Brain microvascular endothelial cell (primary cell): Measurements from ENCODE around the gene ADGRV1.

Experiments used
- DNase-seq: peaks from one replicate; pipeline ENCODE4 v3.0.0-alpha.2; 2020
- H3K27ac ChIP-seq: fragments of 250-450 bp; sonication (Bioruptor Pico); 2 replicates; pipeline ENCODE4 v1.5.1; 2020; ENCODE audit warnings: mild to moderate bottlenecking, moderate library complexity
- H3K27me3 ChIP-seq: fragments of 250-450 bp; sonication (Bioruptor Pico); replicated peaks from 2 replicates; pipeline ENCODE4 v1.5.1; 2020; ENCODE audit warnings: mild to moderate bottlenecking
- H3K36me3 ChIP-seq: fragments of 250-450 bp; sonication (Bioruptor Pico); replicated peaks from 2 replicates; pipeline ENCODE4 v1.5.1; 2020; ENCODE audit warnings: mild to moderate bottlenecking
- H3K4me3 ChIP-seq: 2 replicates; pipeline ENCODE4 v1.5.1; 2011; ENCODE audit warnings: low read depth, mild to moderate bottlenecking, control low read depth, low read length, moderate library complexity
- in situ Hi-C: cut with HindIII; loops from 2 replicates; pipeline ENCODE4 v1.10.0; 2017; ENCODE audit warnings: low sequenced_read_pairs, low pct_ligation_motif_present
- TF ChIP-seq, protein P1 (sequence below): IDR thresholded peaks from 2 replicates; pipeline ENCODE4 v1.5.1; 2011; ENCODE audit warnings: low read depth, mild to moderate bottlenecking, moderate library complexity, low read length, control low read depth, inconsistent platforms; ENCODE audit errors: missing control alignments

Gene ADGRV1

DNA sequence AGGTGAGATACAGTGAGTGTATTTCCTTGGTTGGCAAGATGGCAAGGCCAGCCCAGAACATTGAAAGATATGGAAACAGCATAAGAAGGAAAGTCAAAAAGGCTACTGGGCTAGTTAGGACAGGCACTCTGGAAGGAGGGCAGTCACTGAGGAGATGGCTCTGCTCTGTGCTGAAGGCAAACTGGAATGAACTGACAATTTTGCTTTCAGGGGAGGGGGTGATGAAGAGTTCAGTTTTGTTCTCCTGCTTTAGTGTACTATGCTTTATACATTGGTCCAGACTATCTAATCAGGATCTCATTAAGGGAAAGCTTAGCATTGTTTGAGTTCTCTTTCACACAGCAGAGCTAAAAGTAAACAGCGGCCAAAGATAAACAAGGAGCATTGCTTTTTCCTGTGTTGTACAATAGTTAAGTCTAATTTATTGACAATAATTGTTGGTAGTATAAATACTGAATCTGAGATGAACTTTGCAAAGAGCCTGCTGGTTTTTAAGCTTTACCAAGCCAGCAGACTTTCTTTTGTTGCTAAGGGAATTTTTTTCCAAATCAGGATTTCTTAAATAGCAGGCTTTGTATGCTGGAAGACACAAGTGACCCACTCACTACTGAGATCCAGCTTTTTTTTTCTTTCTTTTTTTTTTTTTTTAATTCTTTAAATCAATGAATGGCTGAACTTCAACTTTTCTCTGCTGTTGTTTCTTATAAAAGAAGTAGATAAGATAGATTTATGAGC, 469.0 kb downstream of the ADGRV1 start:
- no peaks in the 10 kb centered on the region for H3K36me3 ChIP-seq
- no peak for DNase-seq
- no peak overlapping the region for H3K27ac ChIP-seq
- H3K4me3 ChIP-seq = no peak overlapping the region
- TF ChIP-seq, protein P1, sequence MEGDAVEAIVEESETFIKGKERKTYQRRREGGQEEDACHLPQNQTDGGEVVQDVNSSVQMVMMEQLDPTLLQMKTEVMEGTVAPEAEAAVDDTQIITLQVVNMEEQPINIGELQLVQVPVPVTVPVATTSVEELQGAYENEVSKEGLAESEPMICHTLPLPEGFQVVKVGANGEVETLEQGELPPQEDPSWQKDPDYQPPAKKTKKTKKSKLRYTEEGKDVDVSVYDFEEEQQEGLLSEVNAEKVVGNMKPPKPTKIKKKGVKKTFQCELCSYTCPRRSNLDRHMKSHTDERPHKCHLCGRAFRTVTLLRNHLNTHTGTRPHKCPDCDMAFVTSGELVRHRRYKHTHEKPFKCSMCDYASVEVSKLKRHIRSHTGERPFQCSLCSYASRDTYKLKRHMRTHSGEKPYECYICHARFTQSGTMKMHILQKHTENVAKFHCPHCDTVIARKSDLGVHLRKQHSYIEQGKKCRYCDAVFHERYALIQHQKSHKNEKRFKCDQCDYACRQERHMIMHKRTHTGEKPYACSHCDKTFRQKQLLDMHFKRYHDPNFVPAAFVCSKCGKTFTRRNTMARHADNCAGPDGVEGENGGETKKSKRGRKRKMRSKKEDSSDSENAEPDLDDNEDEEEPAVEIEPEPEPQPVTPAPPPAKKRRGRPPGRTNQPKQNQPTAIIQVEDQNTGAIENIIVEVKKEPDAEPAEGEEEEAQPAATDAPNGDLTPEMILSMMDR = no peak
- no peaks in the 10 kb centered on the region for H3K27me3 ChIP-seq
- in situ Hi-C loops = no loop called here

DNA sequence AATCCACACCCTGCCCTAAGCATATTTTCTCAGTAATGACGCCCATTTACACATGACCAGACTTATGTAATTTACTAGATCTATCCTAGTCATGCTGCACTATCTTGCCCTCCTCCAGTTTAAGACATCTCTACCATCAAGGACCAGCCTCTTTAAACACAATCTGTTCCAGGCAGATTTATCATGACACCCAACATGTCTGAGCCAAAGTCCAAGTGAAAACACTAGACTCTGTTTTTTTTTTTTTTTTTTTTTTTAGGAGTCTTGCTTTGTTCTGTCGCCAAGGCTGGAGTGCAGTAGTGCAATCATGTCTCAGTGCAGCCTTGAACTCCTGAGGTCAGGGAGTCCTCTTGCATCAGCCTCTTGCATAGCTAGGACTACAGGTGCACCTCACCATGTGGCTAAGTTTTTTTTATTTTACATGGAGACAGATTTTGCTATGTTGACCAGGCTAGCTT, 469.9 kb downstream of the ADGRV1 start:
- TF ChIP-seq, protein P1 = no peak
- in situ Hi-C loops = no loop called here
- H3K4me3 ChIP-seq = no peak overlapping the region
- H3K27ac ChIP-seq = no peak overlapping the region
- no peak for DNase-seq
- no peaks in the 10 kb centered on the region for H3K27me3 ChIP-seq
- H3K36me3 ChIP-seq = no peaks in the 10 kb centered on the region

DNA sequence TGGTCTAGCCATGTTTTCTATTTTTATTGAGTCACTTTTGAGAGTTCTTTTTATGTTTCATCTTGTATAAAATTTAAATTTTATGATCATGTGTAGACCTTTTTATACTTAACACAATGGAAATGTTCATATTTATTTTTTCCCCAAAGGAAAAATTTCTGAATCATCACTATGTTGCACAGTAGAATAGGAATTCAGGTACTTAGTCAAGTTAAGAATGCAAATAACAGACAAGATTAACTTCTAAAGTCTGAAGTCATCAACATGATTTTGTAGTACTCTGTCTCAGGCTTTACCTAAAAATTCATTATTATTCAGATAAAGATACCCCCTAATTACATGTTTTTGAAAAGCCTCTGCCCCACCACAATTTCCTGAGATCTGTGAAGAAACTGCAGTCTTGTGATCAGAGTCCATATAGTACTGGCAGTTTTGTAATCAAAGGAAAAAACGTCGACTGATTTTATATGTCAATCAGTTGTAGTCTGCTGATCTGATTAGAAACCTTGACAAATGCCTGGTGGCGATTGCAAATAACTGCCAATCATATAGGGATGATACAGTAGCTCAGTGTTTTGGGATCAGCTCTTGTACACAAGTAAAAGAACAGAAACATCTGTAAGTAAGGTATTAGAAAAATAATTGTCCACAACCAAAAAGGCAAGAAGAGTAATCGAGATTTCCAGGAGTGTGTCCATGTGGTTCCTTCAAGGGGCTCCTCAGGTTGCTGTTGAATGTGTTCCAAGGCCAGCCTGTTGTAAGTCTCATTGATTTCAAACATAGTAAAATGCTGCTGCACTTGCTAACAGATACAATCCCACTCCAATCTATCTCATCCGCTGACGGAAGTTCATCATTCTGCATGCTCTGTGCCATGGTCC, 472.2 kb downstream of the ADGRV1 start:
- H3K27me3 ChIP-seq = no peaks in the 10 kb centered on the region
- in situ Hi-C loops = no loop called here
- TF ChIP-seq, protein P1 = no peak
- DNase-seq = no peak
- no peak overlapping the region for H3K4me3 ChIP-seq
- H3K27ac ChIP-seq = no peak overlapping the region
- H3K36me3 ChIP-seq = no peaks in the 10 kb centered on the region

DNA sequence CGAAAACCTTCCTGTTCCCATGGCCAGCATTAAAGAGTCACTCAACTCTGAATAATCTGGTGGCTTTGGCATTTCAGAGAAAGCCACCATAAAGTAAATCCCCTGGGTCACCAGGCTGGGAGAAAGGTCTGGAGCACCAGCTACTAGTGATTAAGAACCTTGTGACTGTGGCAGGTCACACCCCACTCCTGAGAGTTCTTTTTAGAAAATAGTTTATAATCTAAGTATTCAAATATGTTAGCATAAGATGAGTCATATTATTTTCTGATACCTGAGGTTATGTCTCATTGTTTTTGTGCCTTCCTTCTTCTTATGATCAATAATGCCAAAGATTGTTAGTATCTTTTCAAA, 472.8 kb downstream of the ADGRV1 start:
- Histone ChIP-seq H3K4me3 (no peak overlapping the region), H3K27me3 (no peaks in the 10 kb centered on the region), H3K36me3 (no peaks in the 10 kb centered on the region), H3K27ac (no peak overlapping the region)
- no peak for DNase-seq
- TF ChIP-seq, protein P1 = no peak
- in situ Hi-C loops = no loop called here

DNA sequence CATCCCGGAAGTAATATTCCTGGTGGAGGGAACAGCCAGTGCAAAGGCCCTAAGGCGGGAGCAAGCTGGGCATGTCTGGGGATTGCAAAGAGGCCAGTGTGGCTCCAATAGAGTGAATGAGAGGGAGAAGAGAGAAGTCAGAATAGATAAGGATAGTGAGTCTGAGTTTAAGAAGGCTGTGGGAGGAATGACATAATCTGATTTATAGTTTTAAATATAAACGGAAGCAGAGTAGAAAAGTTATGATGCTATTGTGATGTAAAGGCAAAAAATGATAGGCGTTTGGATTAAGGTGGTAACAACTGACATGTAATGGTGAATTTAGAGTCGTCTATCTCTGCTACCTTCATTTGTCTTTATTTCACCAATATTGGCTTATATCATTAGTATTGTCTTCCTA, 473.5 kb downstream of the ADGRV1 start:
- in situ Hi-C loops = no loop called here
- no peak for DNase-seq
- Histone ChIP-seq H3K27ac (no peak overlapping the region), H3K27me3 (no peaks in the 10 kb centered on the region), H3K4me3 (no peak overlapping the region), H3K36me3 (no peaks in the 10 kb centered on the region)
- TF ChIP-seq, protein P1 = no peak
